HPDE6-E6E7 (cell line): ENCODE data around the gene ABLIM1.
A peak's percentile ranks its signal among the peaks of the same experiment; 100 is the strongest.

Experiments used
- DNase-seq: peaks from one replicate; pipeline ENCODE4 v3.0.0; 2011; ENCODE audit warnings: missing footprints; ENCODE audit errors: extremely low spot score

ABLIM1 gene

DNA sequence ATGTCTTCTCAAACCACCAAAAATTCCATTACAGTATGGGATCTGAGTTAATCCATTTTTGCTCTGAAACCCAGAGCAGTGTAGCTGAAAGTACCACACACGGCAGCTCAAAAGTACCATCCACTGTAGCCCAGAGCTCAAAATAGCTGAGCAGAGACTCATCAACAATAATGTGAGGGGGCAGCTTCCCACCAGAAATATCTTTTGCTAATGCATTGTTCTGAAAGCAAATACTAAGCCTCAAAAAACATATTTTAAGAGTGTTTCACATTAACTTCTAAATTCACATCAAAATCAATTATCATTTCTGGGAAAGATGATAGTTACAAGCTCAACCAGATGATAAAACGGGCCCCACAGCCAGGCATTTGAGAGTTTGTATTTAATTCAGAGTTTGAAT is 73.7 kb downstream of the ABLIM1 start:
- DNase-seq: no peak

DNA sequence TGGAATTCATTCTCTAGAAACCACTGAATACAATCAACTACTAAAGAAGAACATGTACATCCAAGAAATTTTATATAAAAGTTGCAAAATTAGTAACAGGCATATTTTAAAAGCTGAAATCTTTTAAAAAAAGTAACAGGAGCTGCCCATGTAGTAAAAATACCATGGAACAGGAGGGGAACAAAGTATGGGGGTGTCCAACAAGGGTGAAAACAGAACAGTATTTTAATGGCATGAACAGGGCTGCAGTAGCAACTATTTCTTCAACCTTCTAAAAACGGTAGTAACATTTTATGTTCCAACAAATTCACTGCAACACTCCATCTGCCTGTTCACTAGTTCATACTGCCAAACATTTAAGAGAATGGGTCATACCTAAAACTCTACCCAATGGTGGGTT is 77.0 kb downstream of the ABLIM1 start:
- DNase-seq: no peak

DNA sequence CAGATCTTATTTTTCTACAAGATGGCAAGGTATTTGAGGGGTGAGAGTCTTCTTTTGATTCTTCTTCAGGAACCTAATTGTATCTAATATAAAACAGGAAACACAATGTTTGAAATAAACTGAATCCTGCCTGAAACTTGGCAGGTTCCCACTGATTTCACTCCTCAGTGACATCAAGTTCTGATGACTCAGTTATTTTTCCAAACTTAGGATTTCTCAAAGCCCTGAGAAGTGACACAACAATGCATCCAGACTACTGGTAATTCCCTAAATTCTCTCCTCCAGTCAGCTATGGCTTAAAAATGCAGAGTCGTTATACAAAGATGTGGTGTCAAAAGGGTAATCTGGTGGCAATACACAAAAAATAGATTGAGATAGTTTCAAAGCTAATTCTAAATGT is 80.9 kb downstream of the ABLIM1 start:
- no peak for DNase-seq

DNA sequence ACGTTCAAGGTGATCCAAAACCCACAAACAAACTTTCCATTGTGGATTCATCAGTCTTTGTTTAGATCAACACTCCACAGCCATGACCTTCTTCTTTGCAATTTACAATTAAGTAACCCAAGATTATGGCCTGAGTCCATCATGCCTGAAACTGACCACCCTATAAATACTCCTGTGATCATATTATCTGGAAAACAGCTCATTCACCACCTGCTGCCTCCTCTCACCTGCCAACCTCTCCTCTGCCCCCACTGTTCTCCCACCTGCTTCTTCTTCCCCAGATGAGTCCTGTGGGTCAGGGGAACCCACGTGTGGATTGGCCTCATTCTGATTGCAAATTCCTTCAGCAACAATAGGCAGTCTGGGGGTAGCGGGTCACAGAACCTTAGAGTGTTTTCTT is 81.4 kb downstream of the ABLIM1 start:
- DNase-seq: no peak

DNA sequence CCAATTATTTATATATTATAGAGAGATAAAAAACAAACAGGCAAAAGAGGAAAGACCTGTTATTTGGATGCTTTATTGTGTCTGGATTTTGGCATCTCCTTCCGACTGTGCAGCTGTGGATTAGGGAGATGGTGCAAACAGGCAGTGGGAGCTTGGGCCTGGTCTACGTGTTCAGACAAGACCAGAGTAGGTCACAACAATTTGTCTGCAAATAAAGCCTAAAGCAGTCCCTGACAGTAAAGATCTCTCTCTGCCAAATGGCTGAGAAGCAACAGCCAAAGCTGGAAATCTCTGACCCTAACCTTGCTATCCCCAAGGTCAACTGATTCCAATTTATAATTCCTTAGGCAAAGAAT is 82.0 kb downstream of the ABLIM1 start:
- no peak for DNase-seq

DNA sequence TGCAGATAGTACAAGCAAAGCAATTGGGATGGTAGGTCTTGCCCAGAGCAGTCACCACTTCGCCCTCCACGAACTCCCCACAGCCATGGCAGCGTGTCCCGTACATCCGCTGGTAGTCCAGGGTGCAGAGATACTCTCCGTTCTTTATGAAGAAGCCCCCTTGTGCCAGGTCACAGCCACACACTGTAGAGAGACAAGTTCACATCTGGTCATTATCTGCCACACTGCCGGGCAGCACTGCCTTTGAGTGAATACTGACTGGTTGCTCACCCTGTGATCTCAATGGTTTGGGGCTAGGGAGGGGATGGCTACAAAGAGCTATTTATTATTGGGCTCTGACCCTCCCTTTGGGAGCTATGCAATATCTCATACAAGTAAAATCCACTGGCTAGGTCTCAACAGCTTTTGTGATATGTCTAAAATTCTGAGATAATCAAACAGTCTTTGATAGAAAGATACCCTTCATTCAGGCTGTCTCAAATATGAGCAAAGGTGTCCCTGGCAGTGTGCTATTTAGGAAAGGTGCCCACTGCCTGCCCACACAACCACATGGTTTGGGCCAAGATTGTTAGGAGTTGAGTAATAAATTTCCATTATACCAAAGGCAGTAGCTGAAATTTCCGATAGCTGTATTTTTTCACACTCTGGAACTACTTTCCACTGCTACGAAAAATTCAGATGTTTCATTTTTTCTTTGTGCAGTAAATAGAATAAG is 82.5 kb downstream of the ABLIM1 start:
- DNase-seq: no peak

DNA sequence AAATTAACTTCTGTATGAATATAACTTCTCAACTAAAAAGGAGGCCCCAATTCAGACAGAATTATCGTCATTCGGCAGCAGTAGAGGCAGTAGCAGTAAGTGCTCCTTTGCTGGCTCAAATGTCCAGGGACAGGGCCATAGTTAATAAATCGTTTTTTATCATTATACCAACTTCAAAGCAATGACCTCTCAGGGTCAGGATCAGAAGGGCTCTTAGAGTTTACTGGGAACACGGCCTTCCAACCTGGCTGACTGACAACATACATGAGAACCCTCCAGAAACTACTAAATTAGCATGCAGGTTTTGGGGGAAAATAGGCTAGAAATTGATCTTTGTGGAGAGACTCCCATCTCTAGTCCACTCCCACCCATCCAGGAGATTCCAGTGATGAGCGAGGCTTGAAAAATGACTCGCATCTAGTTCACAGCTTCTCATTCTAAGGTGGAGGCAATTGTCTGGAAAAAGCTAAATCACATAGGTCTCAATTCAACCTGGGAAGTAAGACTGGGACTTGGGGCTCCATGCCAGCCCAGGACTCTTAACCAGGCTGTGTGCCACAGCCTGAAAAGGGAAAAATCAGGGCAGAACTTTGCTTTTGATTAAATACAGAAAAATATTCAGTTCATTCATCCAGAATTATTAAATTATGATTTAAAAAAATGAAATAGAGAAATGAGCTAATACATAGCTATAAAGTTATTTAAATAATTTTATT is 84.6 kb downstream of the ABLIM1 start:
- DNase-seq: no peak

DNA sequence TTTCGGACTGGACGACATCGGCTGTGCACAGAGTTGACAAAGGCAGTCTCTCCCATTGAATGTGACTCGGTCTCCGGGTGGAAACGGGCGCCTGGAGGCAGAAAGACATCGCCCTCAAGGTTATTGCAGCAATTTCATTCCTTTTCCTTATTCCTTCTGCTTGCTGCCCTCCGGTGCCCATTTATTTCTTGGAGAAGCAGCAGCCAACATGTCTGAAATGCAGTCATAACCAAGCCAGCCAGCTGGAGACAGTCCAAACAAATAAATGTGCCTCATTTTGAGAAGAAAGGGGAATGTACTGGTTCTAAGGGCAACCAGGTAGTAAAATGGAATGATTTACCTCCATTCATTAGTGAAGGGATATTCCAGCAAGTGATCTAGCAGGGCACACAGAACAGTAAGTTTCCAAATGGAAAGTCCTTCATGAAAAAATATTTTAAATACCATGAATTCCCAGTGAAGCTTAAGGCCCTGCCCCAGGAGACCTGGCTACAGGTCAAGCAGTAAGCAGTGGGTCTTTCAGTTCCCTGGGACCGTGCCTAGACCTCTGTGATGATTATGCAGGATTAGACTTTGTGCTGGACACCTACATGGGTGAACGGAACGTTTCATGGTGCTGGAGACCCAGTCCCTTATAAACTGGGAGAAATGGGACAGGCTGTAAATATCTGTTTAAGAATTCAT is 86.6 kb downstream of the ABLIM1 start:
- no peak for DNase-seq

DNA sequence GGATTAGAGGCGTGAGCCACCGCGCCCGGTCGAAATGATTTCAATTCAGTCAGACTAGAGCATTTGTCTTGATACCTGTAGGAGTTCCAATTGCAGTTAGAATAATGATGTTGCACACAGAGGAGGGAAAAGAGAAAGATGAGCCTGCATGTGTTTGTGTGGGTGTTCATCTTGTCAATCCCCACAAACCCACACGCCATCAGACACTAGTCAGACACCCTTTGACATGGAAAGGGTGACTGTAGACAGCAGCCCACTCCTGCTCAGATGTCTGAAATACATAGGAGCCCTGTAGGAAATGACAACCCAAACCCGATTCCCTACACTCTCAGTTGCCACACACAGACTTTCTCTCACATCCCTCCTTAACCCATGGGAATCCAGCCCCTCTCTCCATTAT is 92.0 kb downstream of the ABLIM1 start:
- DNase-seq: no peak

DNA sequence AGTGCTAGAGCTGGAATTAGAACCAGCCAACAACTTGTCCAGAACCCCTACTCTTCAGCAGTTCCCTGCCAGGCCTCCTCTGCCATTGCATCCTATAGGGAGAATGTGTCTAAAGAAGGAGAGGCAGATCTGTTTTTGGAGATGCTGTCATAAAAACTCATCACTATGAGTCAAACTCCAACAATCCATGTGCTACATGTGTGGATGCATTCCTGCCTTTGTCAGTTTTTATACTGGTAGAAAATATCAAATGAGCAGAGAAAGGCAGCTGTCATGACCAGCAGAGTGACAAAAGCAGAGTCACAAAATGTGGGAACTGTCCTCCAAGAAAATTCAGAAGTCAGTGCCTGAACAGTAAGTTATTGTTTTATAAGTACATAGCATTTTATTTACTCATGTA is 93.0 kb downstream of the ABLIM1 start:
- no peak for DNase-seq

DNA sequence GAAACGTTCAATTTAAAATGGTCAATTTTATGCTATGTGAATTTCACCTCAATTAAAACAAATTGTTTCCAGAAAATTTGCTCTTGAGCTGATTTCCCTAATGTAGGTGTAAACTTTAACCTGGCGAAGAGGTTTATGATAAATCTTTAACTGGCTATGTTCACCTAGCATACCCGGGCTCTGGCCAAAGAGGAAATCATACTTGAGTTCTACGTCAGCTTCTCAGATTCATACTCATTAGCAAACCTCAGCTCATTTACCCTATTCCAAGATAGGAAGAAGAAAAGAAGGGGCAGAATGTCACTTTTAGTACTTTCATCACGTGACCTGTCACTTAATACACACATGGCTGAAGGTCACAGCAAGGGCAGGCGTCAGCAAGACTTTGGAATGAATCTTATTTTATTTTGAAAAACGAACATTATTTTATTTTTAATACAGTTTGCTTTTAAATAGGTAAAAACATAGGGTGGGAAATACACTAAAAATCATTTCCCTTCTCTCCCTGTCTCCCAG is 97.0 kb downstream of the ABLIM1 start:
- no peak for DNase-seq

DNA sequence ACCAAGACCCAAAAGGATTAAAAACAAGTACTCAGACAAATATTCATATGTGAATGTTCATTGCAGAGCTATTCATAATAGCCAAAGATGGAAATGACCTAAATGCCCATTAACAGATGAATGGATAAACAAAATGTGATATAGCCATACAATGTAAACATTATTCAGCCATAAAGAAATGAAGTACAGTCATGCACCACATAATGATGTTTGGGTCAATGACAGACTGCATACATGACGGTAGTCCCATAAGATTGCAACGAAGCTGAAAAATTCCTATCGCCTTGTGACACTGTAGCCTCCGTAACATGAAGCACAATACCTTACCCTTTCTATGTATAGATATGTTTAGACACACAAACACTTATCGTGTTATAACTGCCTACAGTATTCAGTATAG is 97.9 kb downstream of the ABLIM1 start:
- DNase-seq: no peak

DNA sequence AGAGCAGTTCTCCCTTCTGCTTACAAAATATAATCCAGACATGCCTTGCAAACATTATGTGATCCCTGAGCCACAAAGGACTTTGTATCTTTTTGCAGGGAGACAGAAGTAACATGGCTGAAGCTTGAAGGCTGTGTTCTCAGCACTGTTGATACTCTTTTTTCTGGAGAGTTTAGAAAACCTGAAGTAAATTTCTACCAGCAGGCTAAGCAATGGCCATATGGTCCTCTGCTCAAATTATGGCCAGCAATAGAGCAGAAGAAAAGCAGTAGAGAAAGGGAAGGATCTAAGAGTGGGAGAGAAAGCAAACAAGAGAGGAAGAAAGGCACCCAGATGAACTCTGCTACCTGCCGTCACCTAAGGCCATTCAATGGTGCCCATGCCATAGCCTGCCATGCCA is 98.4 kb downstream of the ABLIM1 start:
- DNase-seq: no peak

DNA sequence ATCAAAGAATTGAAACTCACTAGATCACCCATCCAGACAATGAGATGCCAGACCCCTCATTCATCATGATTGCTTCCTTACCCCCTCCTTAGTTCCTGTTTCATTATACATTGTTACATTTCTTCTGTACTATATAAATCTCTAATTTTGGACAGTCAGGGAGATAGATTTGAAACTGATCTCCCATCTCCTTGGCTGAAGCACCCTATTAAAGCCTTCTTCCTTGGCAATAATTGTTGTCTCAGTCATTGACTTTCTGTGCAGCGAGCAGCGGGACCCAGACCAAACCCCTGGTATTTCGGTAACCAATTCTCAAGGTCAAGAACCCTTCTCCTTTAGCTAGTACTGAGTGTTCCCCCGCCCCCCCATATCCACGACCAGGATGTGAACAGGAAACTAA is 100.2 kb downstream of the ABLIM1 start:
- DNase-seq: no peak

DNA sequence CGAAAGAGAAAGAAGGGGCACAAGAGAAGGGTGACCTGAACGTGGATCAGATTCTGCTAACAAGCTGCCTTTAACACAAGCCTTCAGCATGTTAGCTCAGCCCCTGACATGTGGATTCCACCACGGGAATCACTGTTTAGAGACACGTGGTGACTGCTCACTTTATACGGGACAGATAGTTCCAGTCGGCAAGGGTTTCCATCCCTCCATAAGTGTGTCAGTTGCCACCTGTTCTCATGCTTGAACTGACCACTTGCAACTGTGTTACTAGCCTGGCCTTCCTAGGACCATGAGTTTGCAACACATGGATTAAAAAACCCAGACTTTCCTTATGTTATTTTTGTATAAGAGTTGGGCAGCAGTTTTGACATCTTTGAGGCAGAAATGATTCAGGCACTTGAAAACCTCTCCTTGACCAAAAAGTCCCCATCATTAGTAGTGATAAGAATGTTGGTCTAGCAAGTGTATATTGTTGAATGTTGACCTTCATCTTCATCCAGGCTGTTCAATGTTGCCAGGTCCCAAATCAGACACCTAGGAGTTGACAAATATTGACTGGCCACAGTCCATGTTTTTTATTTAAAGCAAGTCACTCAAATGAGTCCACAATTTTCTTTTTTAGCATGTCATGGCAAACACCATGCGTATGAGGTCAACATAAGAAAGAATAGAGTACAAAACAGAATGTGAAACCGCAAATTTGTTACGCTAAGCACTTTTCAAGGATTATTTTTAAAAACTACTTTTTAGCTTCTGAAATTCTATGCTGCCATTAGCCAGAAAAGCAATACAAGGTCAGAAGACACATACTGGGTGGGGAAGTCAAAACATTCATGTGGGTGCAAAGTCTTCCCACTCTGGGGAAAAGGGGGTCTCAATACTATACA is 101.6 kb downstream of the ABLIM1 start:
- DNase-seq: no peak

DNA sequence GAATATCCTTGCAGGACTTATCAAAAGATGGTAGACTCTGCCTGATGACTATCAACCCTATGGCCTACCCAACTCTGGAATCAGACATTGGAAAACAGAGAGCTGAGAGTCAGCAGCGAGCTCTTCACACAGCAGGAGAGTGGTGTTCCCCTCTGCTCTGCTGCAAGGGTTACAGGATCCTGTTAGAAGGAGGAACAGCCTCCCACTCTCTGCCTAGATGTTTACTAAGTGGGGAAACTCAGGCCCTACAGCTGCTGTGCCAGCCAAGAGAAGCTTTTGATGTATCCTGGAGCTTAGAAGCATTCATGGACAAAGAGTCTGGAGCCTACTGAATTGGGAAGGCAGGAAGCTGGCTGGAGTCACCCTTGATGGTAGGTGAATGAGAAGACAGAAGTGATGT is 104.6 kb downstream of the ABLIM1 start:
- no peak for DNase-seq

DNA sequence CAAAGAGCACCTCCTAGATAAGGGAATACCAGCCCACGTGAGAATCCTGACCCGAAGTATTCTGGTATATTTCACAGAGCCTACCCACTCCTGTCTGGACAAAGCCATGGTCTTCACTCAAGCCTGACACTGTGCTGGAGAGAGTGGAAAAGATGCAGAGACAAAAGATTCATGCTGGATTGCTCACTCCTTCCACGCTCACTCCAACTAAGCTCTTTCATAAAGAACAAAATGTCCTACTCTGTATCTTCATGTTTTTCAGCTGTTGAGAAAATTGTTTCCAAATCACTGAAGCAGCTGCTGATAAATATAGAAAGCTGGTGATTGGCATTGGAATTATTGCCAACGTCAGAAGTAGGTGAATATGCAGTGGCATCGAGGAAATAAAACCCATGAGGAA is 106.0 kb downstream of the ABLIM1 start:
- DNase-seq: no peak

DNA sequence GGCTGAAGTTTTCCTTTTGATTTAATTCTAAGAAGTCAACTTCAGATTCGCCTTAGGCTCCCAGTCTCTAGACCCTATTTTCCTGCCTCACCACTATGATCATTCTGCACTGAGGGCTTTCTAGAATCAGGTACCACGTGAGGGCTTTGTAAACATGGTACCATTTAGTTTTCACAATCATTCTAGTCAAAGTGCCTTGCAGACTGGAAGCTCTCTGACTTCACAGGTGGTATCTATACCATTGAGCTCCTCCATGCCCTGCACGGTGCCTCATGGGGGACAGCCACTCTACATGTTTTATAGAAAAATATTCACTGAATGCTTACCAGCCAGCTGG is 106.5 kb downstream of the ABLIM1 start:
- DNase-seq: no peak

DNA sequence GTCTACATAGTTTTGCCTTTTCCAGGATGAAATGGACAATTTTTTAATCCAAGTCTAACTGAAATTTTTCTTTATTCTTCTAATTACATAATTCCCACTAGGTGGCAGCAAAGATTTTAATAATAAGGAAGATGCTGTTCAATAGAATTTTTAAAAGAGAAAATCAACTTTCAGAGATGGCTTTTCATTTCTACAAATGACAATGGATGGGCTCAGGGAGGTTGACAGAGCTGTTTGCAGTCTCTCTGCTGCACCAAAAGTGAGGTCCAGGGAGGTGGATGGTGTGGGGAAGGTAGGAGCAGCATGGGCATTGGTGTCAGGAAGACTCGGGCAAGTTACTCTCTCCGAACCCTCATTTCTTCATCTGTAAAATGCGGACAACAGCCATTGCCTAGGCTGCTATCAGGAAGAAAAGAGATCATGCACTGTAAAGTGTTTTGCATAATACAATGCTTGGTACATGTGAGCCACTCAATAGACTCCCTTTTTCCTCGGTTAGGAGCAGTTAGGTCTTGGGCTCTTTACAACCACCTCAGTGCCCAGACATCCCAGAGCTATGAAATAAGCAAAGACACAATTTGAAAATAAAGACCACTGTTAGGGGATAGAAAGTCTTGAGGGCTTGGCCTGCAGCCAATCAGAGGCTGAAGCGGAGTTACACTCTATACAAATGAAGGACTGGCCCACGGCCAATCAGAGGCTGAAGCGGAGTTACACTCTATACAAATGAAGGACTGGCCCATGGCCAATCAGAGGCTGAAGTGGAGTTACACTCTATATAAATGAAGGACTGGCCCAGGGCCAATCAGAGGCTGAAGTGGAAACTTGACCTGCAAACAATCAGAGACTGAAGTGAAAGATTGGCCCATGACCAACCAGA is 107.1 kb downstream of the ABLIM1 start:
- DNase-seq: no peak

DNA sequence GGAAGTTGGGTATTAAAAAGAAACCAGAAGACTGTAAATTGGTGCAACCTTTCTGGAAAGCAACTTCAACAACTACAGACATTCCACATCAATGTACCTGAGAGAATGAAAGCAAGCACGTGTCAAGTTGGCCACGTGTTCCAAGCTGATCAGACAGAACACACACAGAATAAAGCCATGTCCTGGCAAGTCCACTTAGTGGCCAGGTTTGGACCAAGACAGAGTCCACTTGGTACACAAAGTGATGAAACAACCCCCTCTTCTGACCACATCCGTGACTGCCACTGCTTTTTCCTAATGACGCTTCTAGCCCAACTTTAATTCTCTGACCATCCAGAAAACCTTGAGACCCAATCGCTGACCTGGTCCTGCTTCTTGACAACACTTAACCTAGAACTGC is 109.4 kb downstream of the ABLIM1 start:
- peak; percentile 54 for DNase-seq

DNA sequence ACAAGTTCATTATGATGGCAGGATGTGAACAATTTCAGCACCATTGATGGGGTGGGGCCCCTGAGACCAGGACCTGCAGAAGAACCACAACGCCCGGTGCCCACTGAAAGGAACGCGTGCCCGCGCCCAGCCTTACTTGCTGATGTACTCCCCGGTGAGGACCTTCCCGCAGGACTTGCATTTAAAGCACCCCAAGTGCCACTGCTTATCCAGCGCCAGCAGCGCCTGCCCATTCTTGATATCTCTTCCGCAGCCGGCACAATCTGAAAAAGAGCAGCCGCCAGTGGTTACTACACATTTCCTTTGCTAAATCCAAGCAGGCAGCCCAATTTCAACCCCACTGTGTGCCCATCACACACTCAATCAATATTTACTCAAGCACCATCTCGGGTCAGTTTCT is 110.6 kb downstream of the ABLIM1 start:
- DNase-seq: no peak
